Amniotic stem cell (primary cell): ENCODE data around the gene VPS37D.
A peak's percentile ranks its signal among the peaks of the same experiment; 100 is the strongest.

Experiments used
- DNase-seq: peaks from one replicate; lab custom pipeline; 2025; lab: John Stamatoyannopoulos, UW

The VPS37D gene

GRCh38 chr7:73680501-73680900 is 12.9 kb downstream of the VPS37D start:
- no peak for DNase-seq

GRCh38 chr7:73681031-73681430 is 13.4 kb downstream of the VPS37D start:
- no peak for DNase-seq

- DNase-seq: no peak
These were observed 15.1 kb downstream of the VPS37D start for GRCh38 chr7:73682745-73683055.

- peak; percentile 88 for DNase-seq
These were observed 15.6 kb downstream of the VPS37D start, which contains the start of the genes BUD23 and DNAJC30 for GRCh38 chr7:73683056-73683787. BUD23 (plus strand) TSS chr7:73683597; CDS start chr7:73683626, 29 bp downstream. DNAJC30 (minus strand) TSS chr7:73683453; CDS start chr7:73683423, 30 bp downstream.

GRCh38 chr7:73683788-73684693 is 16.4 kb downstream of the VPS37D start:
- no peak for DNase-seq

GRCh38 chr7:73685311-73685710 is 17.7 kb downstream of the VPS37D start:
- DNase-seq: no peak

- DNase-seq: no peak
These were observed 20.7 kb downstream of the VPS37D start for GRCh38 chr7:73688288-73688687.

- no peak for DNase-seq
These were observed 23.0 kb downstream of the VPS37D start for GRCh38 chr7:73690646-73691045.

GRCh38 chr7:73696372-73696771 is 28.7 kb downstream of the VPS37D start:
- no peak for DNase-seq

- no peak for DNase-seq
These were observed 30.8 kb downstream of the VPS37D start for GRCh38 chr7:73698410-73698809.

- DNase-seq: no peak
These were observed 31.9 kb downstream of the VPS37D start for GRCh38 chr7:73699370-73700068.

- no peak for DNase-seq
These were observed 32.4 kb downstream of the VPS37D start for GRCh38 chr7:73700069-73700423.

GRCh38 chr7:73700581-73701134 is 33.0 kb downstream of the VPS37D start:
- DNase-seq: no peak

GRCh38 chr7:73701357-73701995 is 33.8 kb downstream of the VPS37D start:
- DNase-seq: no peak

GRCh38 chr7:73702226-73702625 is 34.6 kb downstream of the VPS37D start:
- no peak for DNase-seq

GRCh38 chr7:73702665-73703064 is 35.0 kb downstream of the VPS37D start:
- DNase-seq: no peak

- no peak for DNase-seq
These were observed 35.6 kb downstream of the VPS37D start for GRCh38 chr7:73703225-73703624.

- no peak for DNase-seq
These were observed 36.4 kb downstream of the VPS37D start for GRCh38 chr7:73703757-73704639.

GRCh38 chr7:73704640-73705550 is 37.3 kb downstream of the VPS37D start:
- no peak for DNase-seq

- no peak for DNase-seq
These were observed 37.9 kb downstream of the VPS37D start for GRCh38 chr7:73705551-73705920.
